ENCODE results near the gene SLC6A8. TPM values are rescaled to one million over a fixed set of nuclear protein-coding genes. Genes with fewer than 3 reads are reported as not detected.
"Not testable (repeated sequence)": the region's sequence is repeated elsewhere in the genome, so short reads cannot be mapped to it uniquely, and the experiment has no call there.

The SLC6A8 gene
- polyA plus RNA-seq, 6 donors from 2014 or later = 0.06 to 0.78 (median 0.23) TPM; not detected in 3

GRCh38 chrX:153705403-153706060 lies 17.8 kb downstream of the SLC6A8 start:
- not testable (repeated sequence) for H3K27ac Mint-ChIP-seq; H3K27me3 Mint-ChIP-seq; DNase-seq; H3K4me1 Mint-ChIP-seq; H3K9me3 Mint-ChIP-seq; H3K4me3 Mint-ChIP-seq; H3K36me3 Mint-ChIP-seq; ATAC-seq (ENCODE audit: low read depth in 2 of 2)

DNA sequence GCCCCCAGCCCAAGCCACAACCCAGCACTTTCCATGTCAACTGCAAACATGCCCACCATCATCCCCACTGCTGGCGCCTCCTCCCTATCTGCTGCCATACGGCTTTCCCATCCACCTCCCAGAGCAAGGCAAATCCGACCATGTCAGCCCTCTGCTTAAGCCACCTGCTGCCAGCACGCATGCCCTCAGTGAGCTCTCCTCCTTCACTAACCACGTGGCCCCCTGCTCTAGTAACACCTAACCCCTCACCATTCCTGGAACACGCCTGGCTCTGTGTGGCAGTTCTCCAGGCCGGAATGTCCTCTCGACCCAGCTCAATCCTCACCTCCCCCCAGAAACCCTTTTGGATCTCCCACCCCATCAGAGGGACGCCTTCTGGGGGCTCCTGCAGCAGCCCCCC lies 19.1 kb downstream of the SLC6A8 start:
- no peaks in the 10 kb centered on the region for H3K9me3 Mint-ChIP-seq
- peaks cover 0 to 9% (median 0%) of the 10 kb centered on the region in 3 donors for H3K27me3 Mint-ChIP-seq
- no peak for ATAC-seq (ENCODE audit: low read depth in 2 of 2)
- DNase-seq = no peak
- peak overlapping the region in 1 of 6 donors; percentile 58 for H3K27ac Mint-ChIP-seq
- H3K36me3 Mint-ChIP-seq = no peaks in the 10 kb centered on the region
- H3K4me1 Mint-ChIP-seq = peaks cover 10 to 15% (median 11%) of the 10 kb centered on the region in 3 donors
- no peak overlapping the region for H3K4me3 Mint-ChIP-seq

DNA sequence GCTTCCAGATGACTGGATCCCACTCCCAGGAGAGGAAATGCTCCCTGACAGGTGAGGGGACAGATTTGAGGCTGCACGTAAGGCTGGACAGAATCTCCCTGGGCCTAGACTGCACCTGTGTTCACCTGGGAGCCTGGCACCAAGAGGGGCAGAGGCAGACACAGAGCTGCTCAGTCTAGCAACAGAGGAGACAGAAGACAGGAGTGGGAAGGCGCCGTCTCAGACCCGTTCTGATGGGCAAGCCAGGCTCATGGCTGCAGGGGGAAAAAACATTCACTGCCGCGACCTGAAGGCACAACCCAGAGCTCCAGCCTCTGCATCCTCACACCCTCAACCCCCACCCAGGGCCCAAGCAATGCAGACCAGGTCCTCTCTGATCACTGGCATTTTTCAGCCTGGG lies 19.7 kb downstream of the SLC6A8 start:
- no peaks in the 10 kb centered on the region for H3K9me3 Mint-ChIP-seq
- peaks cover 10 to 15% (median 11%) of the 10 kb centered on the region in 3 donors for H3K4me1 Mint-ChIP-seq
- H3K4me3 Mint-ChIP-seq = no peak overlapping the region
- no peaks in the 10 kb centered on the region for H3K36me3 Mint-ChIP-seq
- no peak for ATAC-seq (ENCODE audit: low read depth in 2 of 2)
- H3K27ac Mint-ChIP-seq = no peak overlapping the region
- H3K27me3 Mint-ChIP-seq = peaks cover 0 to 9% (median 0%) of the 10 kb centered on the region in 3 donors
- DNase-seq = no peak

DNA sequence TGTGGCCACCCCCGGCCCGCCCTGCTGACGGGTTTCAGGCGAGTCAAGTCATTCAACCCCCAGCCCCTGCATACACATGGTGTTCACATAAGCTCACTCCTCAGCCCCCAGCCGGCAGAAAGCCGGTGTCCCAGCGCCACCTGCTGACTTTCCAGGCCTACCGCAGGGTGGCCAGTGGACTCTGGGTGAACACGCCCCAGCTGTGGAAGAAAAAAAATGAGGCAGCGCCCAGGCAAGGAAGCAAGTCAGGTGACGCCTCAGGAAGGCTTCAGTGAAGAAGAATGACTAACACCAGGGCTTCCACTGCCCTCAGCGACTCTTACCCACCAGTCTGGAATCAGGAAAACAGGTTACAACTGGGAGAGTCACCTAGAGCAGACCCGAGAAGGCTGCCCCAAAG lies 20.7 kb downstream of the SLC6A8 start:
- Mint-ChIP-seq H3K4me3 (no peak overlapping the region), H3K9me3 (peaks cover 0 to 2% (median 0%) of the 10 kb centered on the region in 7 donors), H3K36me3 (peaks cover 0 to 2% of the 10 kb centered on the region in 2 donors), H3K4me1 (peaks cover 10 to 15% (median 11%) of the 10 kb centered on the region in 3 donors), H3K27me3 (peaks cover 0 to 9% (median 0%) of the 10 kb centered on the region in 3 donors), H3K27ac (peak overlapping the region in 1 of 6 donors; percentile 80)
- ATAC-seq (ENCODE audit: low read depth in 2 of 2) = peak; percentile 43 to 52
- no peak for DNase-seq

DNA sequence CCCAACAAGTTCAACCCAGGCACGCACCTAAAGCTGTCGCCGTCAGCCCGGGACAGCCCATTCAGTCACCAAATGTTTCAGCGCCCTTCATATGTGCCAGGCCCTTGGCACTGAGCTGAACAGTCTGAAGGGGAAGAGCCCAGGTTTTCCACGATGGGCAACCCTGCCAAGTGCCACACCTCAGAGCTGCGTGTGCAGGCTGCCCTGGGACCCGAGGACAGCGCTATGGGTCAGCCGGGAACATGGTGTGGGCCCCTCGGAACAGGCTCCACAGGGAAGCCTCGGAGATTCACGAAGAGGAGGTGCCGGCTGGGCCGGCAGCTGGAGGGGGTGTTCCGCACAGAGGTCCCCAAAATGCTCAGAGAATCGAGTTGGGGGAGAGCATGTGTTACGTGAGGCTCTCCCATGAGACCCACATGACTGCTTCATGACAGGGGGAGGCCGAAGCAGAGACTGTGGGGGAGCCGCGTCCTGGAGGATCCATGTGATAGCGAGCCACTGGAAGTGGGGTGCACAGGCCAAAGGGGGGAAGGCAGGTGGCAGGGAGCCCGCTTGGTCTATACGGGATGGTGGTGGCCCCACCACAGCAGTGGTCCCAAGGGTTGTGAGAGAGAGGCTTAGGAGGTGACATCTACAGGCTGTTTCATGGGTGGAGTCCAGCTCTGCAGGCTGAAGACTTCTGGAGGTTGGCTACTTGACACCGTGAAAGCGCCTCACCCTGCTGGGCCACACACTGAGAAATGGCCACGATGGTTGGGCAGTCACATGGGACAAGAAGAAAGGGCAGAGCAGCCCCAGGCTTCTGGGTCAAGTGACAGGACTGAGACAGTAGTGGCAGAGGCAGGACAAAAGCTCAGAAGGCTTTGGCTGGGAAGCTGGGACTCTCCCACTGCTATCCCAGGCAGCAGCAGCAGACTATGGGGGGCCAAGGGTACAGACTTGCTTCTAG lies 22.3 kb downstream of the SLC6A8 start:
- H3K4me1 Mint-ChIP-seq = peaks cover 10 to 15% (median 11%) of the 10 kb centered on the region in 3 donors
- no peak overlapping the region for H3K4me3 Mint-ChIP-seq
- peaks cover 0 to 9% (median 0%) of the 10 kb centered on the region in 3 donors for H3K27me3 Mint-ChIP-seq
- DNase-seq (no peak), ATAC-seq (ENCODE audit: low read depth in 2 of 2) (no peak)
- peaks cover 0 to 2% (median 0%) of the 10 kb centered on the region in 7 donors for H3K9me3 Mint-ChIP-seq
- no peak overlapping the region for H3K27ac Mint-ChIP-seq
- peaks cover 4 to 6% of the 10 kb centered on the region in 2 donors for H3K36me3 Mint-ChIP-seq

DNA sequence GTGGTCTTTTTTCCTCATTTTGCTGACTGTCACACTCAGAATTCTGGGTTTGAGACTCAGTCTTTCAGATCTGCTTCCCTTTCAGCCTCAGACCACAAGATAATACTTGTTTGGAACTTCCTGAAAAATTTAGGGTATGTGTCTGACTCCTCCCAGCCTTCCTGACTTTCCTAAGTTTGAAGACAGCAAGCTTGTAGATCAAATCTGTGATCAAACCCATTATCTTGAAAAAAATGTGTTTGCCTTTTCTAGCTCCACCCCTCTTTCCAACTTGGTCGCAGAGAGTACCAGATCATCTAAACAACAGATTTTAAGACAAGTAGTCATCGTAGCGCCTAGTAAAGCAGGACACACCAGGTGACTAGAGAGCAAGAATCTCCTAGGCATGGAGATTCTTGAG lies 26.5 kb downstream of the SLC6A8 start:
- Mint-ChIP-seq H3K27ac (no peak overlapping the region), H3K36me3 (peaks cover 4 to 12% of the 10 kb centered on the region in 2 donors), H3K27me3 (no peaks in the 10 kb centered on the region), H3K4me1 (peaks cover 3 to 8% (median 8%) of the 10 kb centered on the region in 3 donors), H3K4me3 (no peak overlapping the region), H3K9me3 (peaks cover 0 to 2% (median 0%) of the 10 kb centered on the region in 7 donors)
- ATAC-seq (ENCODE audit: low read depth in 2 of 2) (no peak), DNase-seq (no peak)

GRCh38 chrX:153717445-153717844 lies 29.7 kb downstream of the SLC6A8 start:
- Mint-ChIP-seq H3K27me3 (no peaks in the 10 kb centered on the region), H3K4me1 (peaks cover 3 to 7% (median 6%) of the 10 kb centered on the region in 3 donors), H3K36me3 (peaks cover 4 to 12% of the 10 kb centered on the region in 2 donors), H3K4me3 (no peak overlapping the region), H3K27ac (peak overlapping the region in 1 of 6 donors; percentile 47), H3K9me3 (peaks cover 0 to 2% (median 0%) of the 10 kb centered on the region in 7 donors)
- DNase-seq (no peak), ATAC-seq (ENCODE audit: low read depth in 2 of 2) (no peak)

GRCh38 chrX:153719238-153719637 lies 31.5 kb downstream of the SLC6A8 start:
- H3K9me3 Mint-ChIP-seq = peaks cover 0 to 2% (median 0%) of the 10 kb centered on the region in 7 donors
- H3K4me3 Mint-ChIP-seq = no peak overlapping the region
- DNase-seq = no peak
- no peak overlapping the region for H3K27ac Mint-ChIP-seq
- peaks cover 3 to 16% (median 10%) of the 10 kb centered on the region in 3 donors for H3K4me1 Mint-ChIP-seq
- no peaks in the 10 kb centered on the region for H3K27me3 Mint-ChIP-seq
- ATAC-seq (ENCODE audit: low read depth in 2 of 2) = no peak
- peaks cover 3 to 6% of the 10 kb centered on the region in 2 donors for H3K36me3 Mint-ChIP-seq

DNA sequence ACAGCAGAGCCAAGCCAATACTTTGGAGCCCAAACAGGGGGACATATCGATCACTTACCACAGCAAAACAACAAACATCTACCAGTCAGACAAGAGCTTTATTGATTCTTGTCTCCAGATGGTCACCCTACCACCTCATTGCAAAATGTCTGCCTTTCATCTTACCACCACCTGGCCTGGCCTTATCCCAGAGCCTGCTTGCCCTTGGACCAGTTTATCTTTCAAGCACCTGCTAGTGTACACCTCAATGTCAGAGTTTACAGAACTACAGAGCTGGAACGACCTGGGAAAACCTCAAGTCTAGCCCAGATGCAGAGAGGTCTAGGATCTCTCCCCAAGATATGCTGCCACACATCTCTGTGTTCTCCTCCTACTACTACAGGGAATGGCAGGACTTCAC lies 32.0 kb downstream of the SLC6A8 start:
- Mint-ChIP-seq H3K27me3 (no peaks in the 10 kb centered on the region), H3K27ac (no peak overlapping the region), H3K9me3 (peaks cover 0 to 2% (median 0%) of the 10 kb centered on the region in 7 donors), H3K4me1 (peaks cover 3 to 16% (median 10%) of the 10 kb centered on the region in 3 donors), H3K4me3 (no peak overlapping the region), H3K36me3 (peaks cover 0 to 6% of the 10 kb centered on the region in 2 donors)
- DNase-seq (no peak), ATAC-seq (ENCODE audit: low read depth in 2 of 2) (no peak)

- Mint-ChIP-seq H3K27ac (peak overlapping the region in 5 of 6 donors; percentile 61 to 91 (median 83)), H3K36me3 (peaks cover 0 to 6% of the 10 kb centered on the region in 2 donors), H3K9me3 (peaks cover 0 to 2% (median 0%) of the 10 kb centered on the region in 7 donors), H3K4me3 (peak overlapping the region; percentile 79 to 93 (median 88)), H3K27me3 (no peaks in the 10 kb centered on the region), H3K4me1 (peaks cover 15 to 28% (median 19%) of the 10 kb centered on the region in 3 donors)
- ATAC-seq (ENCODE audit: low read depth in 2 of 2) (no peak), DNase-seq (no peak)
Measured at GRCh38 chrX:153722704-153723350, 35.1 kb downstream of the SLC6A8 start.

DNA sequence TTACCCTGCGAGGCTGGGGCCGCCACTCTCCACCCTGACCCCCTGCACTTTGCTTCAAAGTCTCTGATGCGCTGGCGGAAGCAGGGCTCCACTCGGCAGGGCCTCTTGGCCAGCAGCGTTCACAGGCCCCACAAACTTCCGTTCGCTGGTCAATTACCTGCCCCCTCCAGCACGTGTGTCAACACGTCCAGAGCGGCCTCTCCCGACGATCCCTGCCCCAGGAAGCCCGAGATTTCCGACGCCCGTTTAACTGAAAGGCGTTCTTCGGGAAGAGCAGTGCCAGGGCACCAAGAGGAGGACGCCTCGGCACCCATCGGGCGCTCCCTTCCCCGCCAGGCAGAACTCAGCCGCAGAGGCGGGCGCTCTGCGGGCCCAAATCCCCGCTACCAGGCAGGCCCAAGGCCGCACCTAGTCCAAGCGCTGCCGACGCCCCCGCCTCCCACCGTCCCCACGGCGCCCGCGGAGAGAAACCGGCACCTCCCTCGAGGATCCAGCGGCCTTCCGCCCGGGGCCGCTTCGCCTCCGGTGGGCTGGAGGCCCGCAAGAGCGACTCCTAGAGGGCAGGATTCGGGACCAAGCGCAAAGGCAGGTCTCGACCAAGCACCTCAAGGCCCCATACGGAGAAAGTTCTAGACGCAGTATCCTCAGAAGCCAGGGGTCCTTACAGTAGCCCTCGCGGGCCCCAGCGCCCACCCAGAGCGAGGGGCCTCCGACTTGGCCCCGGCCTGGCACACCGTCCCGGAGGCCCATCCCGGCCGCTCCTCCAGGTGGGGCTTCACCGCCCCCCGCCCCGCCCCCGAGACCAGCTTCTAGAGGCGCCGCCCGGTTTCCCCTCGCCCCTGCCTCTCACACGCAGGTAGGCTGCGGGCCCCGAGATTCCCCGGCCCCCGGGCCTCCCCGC lies 35.9 kb downstream of the SLC6A8 start:
- H3K27ac Mint-ChIP-seq = peak overlapping the region; percentile 12 to 91 (median 84)
- DNase-seq (no peak), ATAC-seq (ENCODE audit: low read depth in 2 of 2) (peak; percentile 20 to 21)
- H3K4me1 Mint-ChIP-seq = peaks cover 16 to 29% (median 19%) of the 10 kb centered on the region in 3 donors
- peak overlapping the region; percentile 79 to 93 (median 88) for H3K4me3 Mint-ChIP-seq
- no peaks in the 10 kb centered on the region for H3K27me3 Mint-ChIP-seq
- peaks cover 0 to 2% (median 0%) of the 10 kb centered on the region in 7 donors for H3K9me3 Mint-ChIP-seq
- H3K36me3 Mint-ChIP-seq = peaks cover 0 to 5% of the 10 kb centered on the region in 2 donors
